Keratinocyte (primary cell): ENCODE results near the gene ASAP3. TPM values are rescaled to one million over a fixed set of nuclear protein-coding genes. Genes with fewer than 3 reads are reported as not detected.

Source experiments
- DNase-seq: peaks from one replicate; pipeline ENCODE4 v3.0.0-alpha.2; 2011; ENCODE audit warnings: low read depth, missing footprints, low spot score
- FAIRE-seq: peaks from 2 replicates; lab custom pipeline; 2011; peaks lifted over from hg19 to GRCh38; lab: Jason Lieb, UNC
- H2AFZ ChIP-seq: 2 replicates; pipeline ENCODE4 v1.6.0; 2012; ENCODE audit warnings: low read length, control low read depth, inconsistent platforms; ENCODE audit not compliant: control insufficient read depth
- H3K27ac ChIP-seq: 2 replicates; pipeline ENCODE4 v1.5.1; 2011; ENCODE audit warnings: low read length; ENCODE audit not compliant: control insufficient read depth, insufficient read depth
- H3K27me3 ChIP-seq: 3 replicates; pipeline ENCODE4 v1.6.0; 2011; ENCODE audit warnings: low read length; ENCODE audit not compliant: control insufficient read depth, insufficient read depth; ENCODE audit errors: extremely low read depth
- H3K36me3 ChIP-seq, 2 experiments: 2 replicates in 1 of 2; 3 replicates in 1 of 2; pipeline ENCODE4 v1.5.1; 2011; ENCODE audit warnings: low read length in 2 of 2, mild to moderate bottlenecking in 1 of 2; ENCODE audit not compliant: control insufficient read depth in 2 of 2, insufficient read depth in 2 of 2; ENCODE audit errors: extremely low read depth in 1 of 2
- H3K4me1 ChIP-seq: 3 replicates; pipeline ENCODE4 v1.5.1; 2011; ENCODE audit warnings: low read length; ENCODE audit not compliant: control insufficient read depth, insufficient read depth; ENCODE audit errors: extremely low read depth
- H3K4me2 ChIP-seq: 3 replicates; pipeline ENCODE4 v1.6.0; 2011; ENCODE audit warnings: low read depth, low read length; ENCODE audit not compliant: control insufficient read depth, insufficient read depth; ENCODE audit errors: extremely low read depth
- H3K4me3 ChIP-seq, 3 experiments: fragments of 200-600 bp in 1 of 3; sonication (generic) in 1 of 3; 2 replicates in 2 of 3; 3 replicates in 1 of 3; pipeline ENCODE4 v1.5.1; 2011 to 2016; ENCODE audit warnings: low read length in 3 of 3, mild to moderate bottlenecking in 3 of 3, control low read depth in 2 of 3, inconsistent platforms in 1 of 3, low read depth in 1 of 3, mixed read lengths in 1 of 3, mixed run types in 1 of 3, moderate library complexity in 1 of 3; ENCODE audit not compliant: control insufficient read depth in 2 of 3, insufficient read depth in 2 of 3; ENCODE audit errors: extremely low read depth in 1 of 3
- H3K79me2 ChIP-seq: 2 replicates; pipeline ENCODE4 v1.6.0; 2012; ENCODE audit warnings: low read length; ENCODE audit not compliant: control insufficient read depth, insufficient read depth
- H3K9ac ChIP-seq: 3 replicates; pipeline ENCODE4 v1.6.0; 2011; ENCODE audit warnings: low read length; ENCODE audit not compliant: control insufficient read depth, insufficient read depth; ENCODE audit errors: extremely low read depth
- H3K9me1 ChIP-seq: 3 replicates; pipeline ENCODE4 v1.6.0; 2011; ENCODE audit warnings: low read length; ENCODE audit not compliant: control insufficient read depth, insufficient read depth; ENCODE audit errors: extremely low read depth
- H3K9me3 ChIP-seq: 2 replicates; pipeline ENCODE4 v1.5.1; 2012; ENCODE audit warnings: low read depth, low read length; ENCODE audit not compliant: control insufficient read depth
- H4K20me1 ChIP-seq: 3 replicates; pipeline ENCODE4 v1.6.0; 2011; ENCODE audit warnings: low read length; ENCODE audit not compliant: control insufficient read depth, insufficient read depth; ENCODE audit errors: extremely low read depth
- EZH2 ChIP-seq: IDR thresholded peaks from one replicate; pipeline ENCODE4 v1.6.1; 2012; ENCODE audit warnings: inconsistent platforms, mild to moderate bottlenecking, low read length, moderate library complexity
- dilution Hi-C: fragments of 300-500 bp; cut with MboI; formaldehyde crosslinking; loops from one replicate; pipeline ENCODE4 v1.7.0; 2020; ENCODE audit warnings: low sequenced_read_pairs; ENCODE audit not compliant: extremely low pct_ligation_motif_present
- polyA plus RNA-seq, 5 experiments: library from polyadenylated mRNA; depleted of rRNA in 3 of 5; stranded (reverse) in 3 of 5; stranded (forward) in 1 of 5; unstranded in 1 of 5; fragments of >200 nt; gene quantifications; 1 replicate in 1 of 5; 2 replicates in 3 of 5; 3 replicates in 1 of 5; pipeline versions ENCODE4 v1.2.1 to v1.2.3, GENCODE V29; 2011 to 2012; ENCODE audit warnings: missing spikeins in 2 of 5, low read depth in 1 of 5, low replicate concordance in 1 of 5
- TF ChIP-seq, protein P1 (sequence below), 3 experiments: IDR thresholded peaks in 1 of 3; conservative IDR thresholded peaks in 1 of 3; optimal IDR thresholded peaks in 1 of 3; 2 replicates in 2 of 3; 3 replicates in 1 of 3; pipeline versions ENCODE3 to v1.5.1; 2011; ENCODE audit warnings: low read length in 3 of 3, mild to moderate bottlenecking in 3 of 3, moderate library complexity in 2 of 3, control low read depth in 1 of 3, inconsistent platforms in 1 of 3; ENCODE audit not compliant: insufficient read depth in 2 of 3; ENCODE audit errors: extremely low read depth in 1 of 3

Gene ASAP3
- polyA plus RNA-seq, 1 donor (not counting 4 experiments of a cell fraction or from before 2014, with no cell fraction given) = 11.4 TPM

- no peaks in the 10 kb centered on the region for H3K79me2 ChIP-seq
- no peaks in the 10 kb centered on the region for H3K27me3 ChIP-seq
- H3K4me1 ChIP-seq = no peaks in the 10 kb centered on the region
- H4K20me1 ChIP-seq = no peaks in the 10 kb centered on the region
- no peak for FAIRE-seq
- H3K4me2 ChIP-seq = no peak overlapping the region
- H3K4me3 ChIP-seq = no peak overlapping the region
- no peak for DNase-seq
- no peaks in the 10 kb centered on the region for H3K9me1 ChIP-seq
- H3K9ac ChIP-seq = no peak overlapping the region
- TF ChIP-seq EZH2 = no peak
- TF ChIP-seq, protein P1, sequence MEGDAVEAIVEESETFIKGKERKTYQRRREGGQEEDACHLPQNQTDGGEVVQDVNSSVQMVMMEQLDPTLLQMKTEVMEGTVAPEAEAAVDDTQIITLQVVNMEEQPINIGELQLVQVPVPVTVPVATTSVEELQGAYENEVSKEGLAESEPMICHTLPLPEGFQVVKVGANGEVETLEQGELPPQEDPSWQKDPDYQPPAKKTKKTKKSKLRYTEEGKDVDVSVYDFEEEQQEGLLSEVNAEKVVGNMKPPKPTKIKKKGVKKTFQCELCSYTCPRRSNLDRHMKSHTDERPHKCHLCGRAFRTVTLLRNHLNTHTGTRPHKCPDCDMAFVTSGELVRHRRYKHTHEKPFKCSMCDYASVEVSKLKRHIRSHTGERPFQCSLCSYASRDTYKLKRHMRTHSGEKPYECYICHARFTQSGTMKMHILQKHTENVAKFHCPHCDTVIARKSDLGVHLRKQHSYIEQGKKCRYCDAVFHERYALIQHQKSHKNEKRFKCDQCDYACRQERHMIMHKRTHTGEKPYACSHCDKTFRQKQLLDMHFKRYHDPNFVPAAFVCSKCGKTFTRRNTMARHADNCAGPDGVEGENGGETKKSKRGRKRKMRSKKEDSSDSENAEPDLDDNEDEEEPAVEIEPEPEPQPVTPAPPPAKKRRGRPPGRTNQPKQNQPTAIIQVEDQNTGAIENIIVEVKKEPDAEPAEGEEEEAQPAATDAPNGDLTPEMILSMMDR (optimal IDR thresholded peaks at IDR 0.05 in 1 of 3, IDR thresholded peaks at IDR 0.05 in 1 of 3, conservative IDR thresholded peaks at IDR 0.05 in 1 of 3; ENCODE audit: extremely low read depth in 1 of 3, insufficient read depth in 2 of 3, low read length in 3 of 3) = no peak
- dilution Hi-C loops = no loop called here
- H3K27ac ChIP-seq = no peak overlapping the region
- no peaks in the 10 kb centered on the region for H3K36me3 ChIP-seq
- no peaks in the 10 kb centered on the region for H3K9me3 ChIP-seq
- H2AFZ ChIP-seq = no peak overlapping the region
Observed at GRCh38 chr1:23514111-23514679, 30.2 kb upstream of the ASAP3 start.

DNA sequence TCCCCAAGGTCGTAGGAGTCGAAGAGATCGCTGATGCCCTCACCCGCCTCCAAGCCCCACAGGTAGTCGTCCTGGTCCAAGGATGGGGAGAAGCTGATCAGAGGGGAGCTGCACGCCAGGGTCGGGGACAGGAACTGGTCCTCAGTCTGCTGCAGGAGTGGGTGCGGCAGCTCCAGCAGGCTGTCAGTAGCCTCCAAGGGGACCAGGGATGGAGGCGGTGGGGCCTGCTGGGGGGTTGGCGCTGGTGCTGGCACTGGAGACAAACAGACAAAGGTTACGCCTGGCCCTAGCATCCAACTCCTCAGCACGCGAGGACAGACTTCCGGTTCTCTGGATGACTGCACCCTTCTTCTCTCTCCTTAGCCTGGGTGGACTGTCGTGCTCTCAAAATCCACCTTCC lies 25.9 kb upstream of the ASAP3 start:
- no peaks in the 10 kb centered on the region for H3K36me3 ChIP-seq
- H3K27ac ChIP-seq = no peak overlapping the region
- no peaks in the 10 kb centered on the region for H3K9me3 ChIP-seq

More for the DNA sequence above, 25.9 kb upstream of the ASAP3 start:
- H3K27me3 ChIP-seq = no peaks in the 10 kb centered on the region
- no peaks in the 10 kb centered on the region for H3K4me1 ChIP-seq
- no peak overlapping the region for H3K4me3 ChIP-seq
- FAIRE-seq (no peak), DNase-seq (no peak)
- H3K9me1 ChIP-seq = no peaks in the 10 kb centered on the region
- no peak overlapping the region for H3K4me2 ChIP-seq
- no peak overlapping the region for H2AFZ ChIP-seq
- H4K20me1 ChIP-seq = no peaks in the 10 kb centered on the region
- H3K9ac ChIP-seq = no peak overlapping the region
- dilution Hi-C loops = no loop called here
- no peak for TF ChIP-seq EZH2
- TF ChIP-seq, protein P1 (optimal IDR thresholded peaks at IDR 0.05 in 1 of 3, IDR thresholded peaks at IDR 0.05 in 1 of 3, conservative IDR thresholded peaks at IDR 0.05 in 1 of 3; ENCODE audit: extremely low read depth in 1 of 3, insufficient read depth in 2 of 3, low read length in 3 of 3) = no peak
- H3K79me2 ChIP-seq = no peaks in the 10 kb centered on the region
